Upper lobe of left lung (tissue), 6 donors: Measurements from ENCODE around the gene ASPHD2. TPM values are rescaled to one million over a fixed set of nuclear protein-coding genes. Genes with fewer than 3 reads are reported as not detected.

Source experiments
- ATAC-seq, 2 donors: fragments of 200-7000 bp; cut with Tn5 transposase; one replicate each; pipeline ENCODE4 v1.9.1; 2022; ENCODE audit warnings: mild to moderate bottlenecking in 2 of 2, moderate library complexity in 2 of 2; ENCODE audit not compliant: low FRiP score in 2 of 2
- DNase-seq, 2 donors: peaks; one replicate each; pipeline ENCODE4 v3.0.0-alpha.2; 2019 to 2020
- H3K27ac ChIP-seq, 4 donors: fragments of 200-600 bp; sonication (generic); one replicate each; pipeline ENCODE4 v1.5.1; 2016 to 2019
- H3K27me3 ChIP-seq, 4 donors: fragments of 200-600 bp; sonication (generic); one replicate each; pipeline ENCODE4 v1.5.1; 2017 to 2019
- H3K36me3 ChIP-seq, 4 donors: fragments of 200-600 bp; sonication (generic); one replicate each; pipeline ENCODE4 v1.5.1; 2016 to 2019
- H3K4me1 ChIP-seq, 4 donors: fragments of 200-600 bp; sonication (generic); one replicate each; pipeline ENCODE4 v1.5.1; 2018 to 2019
- H3K4me3 ChIP-seq, 4 donors: fragments of 200-600 bp; sonication (generic); one replicate each; pipeline ENCODE4 v1.5.1; 2017 to 2019; ENCODE audit warnings: mild to moderate bottlenecking in 2 of 4, moderate library complexity in 1 of 4
- H3K9me3 ChIP-seq, 4 donors: fragments of 200-600 bp; sonication (generic); one replicate each; pipeline ENCODE4 v1.5.1; 2018 to 2019
- EP300 ChIP-seq, 4 donors: sonication (generic); formaldehyde crosslinking; IDR thresholded peaks; one replicate each; pipeline ENCODE4 v1.5.1; 2017; ENCODE audit warnings: antibody characterized with exemption in 4 of 4, control low read depth in 2 of 4
- POLR2A ChIP-seq, 4 donors: fragments of 450-650 bp; IDR thresholded peaks; one replicate each; pipeline ENCODE4 v1.5.1; 2016 to 2017; ENCODE audit warnings: antibody characterized with exemption in 4 of 4, mild to moderate bottlenecking in 2 of 4
- POLR2AphosphoS5 ChIP-seq, 2 donors: sonication (generic); formaldehyde crosslinking; IDR thresholded peaks; one replicate each; pipeline ENCODE4 v1.5.1; 2017; ENCODE audit warnings: antibody characterized with exemption in 2 of 2
- WGBS, 2 donors: methylation state at CpG; one replicate each; pipeline ENCODE4 v1.1.5; 2017 to 2018; 5-methylcytosine and 5-hydroxymethylcytosine counted together
- total RNA-seq, 6 donors: library from RNA; depleted of rRNA in 4 of 6; stranded (reverse); fragments of >200 nt in 4 of 6; gene quantifications; one replicate each; pipeline versions ENCODE4 v1.1.0 to v1.2.1, GENCODE V29; 2016 to 2021
- TF ChIP-seq, protein P1 (sequence below), 6 experiments: fragments of 450-650 bp in 4 of 6; fragments of 200-600 bp in 2 of 6; sonication (generic) in 2 of 6; IDR thresholded peaks; one replicate each; pipeline ENCODE4 v1.5.1; 2016 to 2019; ENCODE audit warnings: antibody characterized with exemption in 6 of 6
- donor health status: DM: no; HTN: no; CAD: no; lungs with moderate emphysema.
- donor health status: DM: no; HTN: yes; CAD: no; lungs with severe emphysema.

Gene ASPHD2
- total RNA-seq, 6 donors from 2014 or later: 0.33 to 2.1 (median 1.1) TPM

DNA sequence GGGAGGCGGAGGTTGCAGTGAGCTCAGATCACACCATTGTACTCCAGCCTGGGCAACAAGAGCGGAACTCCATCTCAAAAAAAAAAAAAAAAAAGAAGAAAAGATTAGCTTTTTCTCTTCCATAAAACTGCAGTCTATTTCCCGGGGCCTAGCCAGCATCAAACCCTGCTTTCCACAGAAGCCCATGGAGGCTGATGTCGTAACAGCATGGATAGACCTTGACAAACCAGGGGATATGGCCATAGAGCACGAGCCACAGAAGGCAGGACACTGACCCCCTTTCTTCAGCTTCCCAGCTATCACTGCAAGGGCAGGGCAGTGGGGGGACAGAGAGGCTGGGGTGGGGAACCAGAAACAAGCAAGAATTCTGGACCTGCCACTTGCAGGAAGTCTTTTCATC lies 33.0 kb downstream of the ASPHD2 start:
- no peak overlapping the region for H3K4me3 ChIP-seq
- WGBS, 2 donors: 95 to 97% methylated on average over 5 of the region's 5 CpGs

GRCh38 chr22:26462641-26463040 lies 33.6 kb downstream of the ASPHD2 start:
- Histone ChIP-seq H3K4me1 (no peaks in the 10 kb centered on the region), H3K4me3 (no peak overlapping the region), H3K27ac (no peak overlapping the region), H3K9me3 (no peaks in the 10 kb centered on the region), H3K27me3 (no peaks in the 10 kb centered on the region), H3K36me3 (peaks cover 28 to 96% (median 72%) of the 10 kb centered on the region in 4 donors)
- WGBS, 2 donors: 82 to 92% methylated on average over 3 of the region's 3 CpGs
- TF ChIP-seq, protein P1, sequence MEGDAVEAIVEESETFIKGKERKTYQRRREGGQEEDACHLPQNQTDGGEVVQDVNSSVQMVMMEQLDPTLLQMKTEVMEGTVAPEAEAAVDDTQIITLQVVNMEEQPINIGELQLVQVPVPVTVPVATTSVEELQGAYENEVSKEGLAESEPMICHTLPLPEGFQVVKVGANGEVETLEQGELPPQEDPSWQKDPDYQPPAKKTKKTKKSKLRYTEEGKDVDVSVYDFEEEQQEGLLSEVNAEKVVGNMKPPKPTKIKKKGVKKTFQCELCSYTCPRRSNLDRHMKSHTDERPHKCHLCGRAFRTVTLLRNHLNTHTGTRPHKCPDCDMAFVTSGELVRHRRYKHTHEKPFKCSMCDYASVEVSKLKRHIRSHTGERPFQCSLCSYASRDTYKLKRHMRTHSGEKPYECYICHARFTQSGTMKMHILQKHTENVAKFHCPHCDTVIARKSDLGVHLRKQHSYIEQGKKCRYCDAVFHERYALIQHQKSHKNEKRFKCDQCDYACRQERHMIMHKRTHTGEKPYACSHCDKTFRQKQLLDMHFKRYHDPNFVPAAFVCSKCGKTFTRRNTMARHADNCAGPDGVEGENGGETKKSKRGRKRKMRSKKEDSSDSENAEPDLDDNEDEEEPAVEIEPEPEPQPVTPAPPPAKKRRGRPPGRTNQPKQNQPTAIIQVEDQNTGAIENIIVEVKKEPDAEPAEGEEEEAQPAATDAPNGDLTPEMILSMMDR (IDR thresholded peaks at IDR 0.05): no peak
- TF ChIP-seq EP300 (IDR thresholded peaks at IDR 0.05) (no peak), POLR2AphosphoS5 (IDR thresholded peaks at IDR 0.05) (no peak), POLR2A (IDR thresholded peaks at IDR 0.05) (no peak)
- no peak for ATAC-seq
- no peak for DNase-seq

More for the DNA sequence above, 33.0 kb downstream of the ASPHD2 start:
- no peaks in the 10 kb centered on the region for H3K4me1 ChIP-seq
- ATAC-seq: no peak
- no peaks in the 10 kb centered on the region for H3K9me3 ChIP-seq
- no peak for DNase-seq
- TF ChIP-seq, protein P1 (IDR thresholded peaks at IDR 0.05): no peak
- TF ChIP-seq EP300 (IDR thresholded peaks at IDR 0.05) (no peak), POLR2AphosphoS5 (IDR thresholded peaks at IDR 0.05) (no peak), POLR2A (IDR thresholded peaks at IDR 0.05) (no peak)
- no peak overlapping the region for H3K27ac ChIP-seq
- peaks cover 25 to 96% (median 74%) of the 10 kb centered on the region in 4 donors for H3K36me3 ChIP-seq
- no peaks in the 10 kb centered on the region for H3K27me3 ChIP-seq

DNA sequence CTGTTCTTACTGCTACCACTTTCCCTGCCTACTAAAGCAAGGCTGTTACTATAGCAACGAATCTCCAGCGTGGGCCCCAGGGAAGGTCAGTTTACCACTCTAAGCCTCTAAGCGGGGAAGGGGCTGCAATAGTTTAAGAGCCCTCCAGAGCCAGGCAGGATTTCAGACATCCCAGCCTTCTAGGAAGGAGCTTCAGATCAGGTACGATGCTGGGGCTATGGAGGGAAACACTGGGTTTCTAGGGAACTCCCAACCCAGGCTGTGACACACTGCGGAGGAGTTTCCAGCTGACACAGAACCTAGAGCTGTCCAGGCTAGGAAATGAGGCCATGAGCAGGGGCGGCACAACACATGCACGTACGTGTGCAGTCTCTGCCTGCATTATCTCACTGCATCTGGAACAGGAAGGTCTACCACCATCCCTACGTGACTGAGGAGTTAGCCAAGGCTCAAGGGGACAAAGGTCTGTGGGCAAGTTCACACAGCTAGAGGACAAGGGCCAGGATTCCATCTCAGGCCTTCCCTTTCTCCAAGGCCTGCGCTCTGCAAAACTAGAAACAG lies 34.1 kb downstream of the ASPHD2 start:
- Histone ChIP-seq H3K27ac (no peak overlapping the region), H3K9me3 (no peaks in the 10 kb centered on the region), H3K36me3 (peaks cover 33 to 96% (median 72%) of the 10 kb centered on the region in 4 donors), H3K4me3 (no peak overlapping the region), H3K4me1 (no peaks in the 10 kb centered on the region), H3K27me3 (no peaks in the 10 kb centered on the region)
- 69 to 86% methylated on average over 6 to 10 of the region's 10 CpGs for WGBS, 2 donors
- no peak for ATAC-seq
- no peak for DNase-seq
- no peak for TF ChIP-seq POLR2A (IDR thresholded peaks at IDR 0.05)
- TF ChIP-seq, protein P1 (IDR thresholded peaks at IDR 0.05): no peak
- TF ChIP-seq POLR2AphosphoS5 (IDR thresholded peaks at IDR 0.05): no peak
- TF ChIP-seq EP300 (IDR thresholded peaks at IDR 0.05): no peak

GRCh38 chr22:26463688-26464087 lies 34.6 kb downstream of the ASPHD2 start:
- Histone ChIP-seq H3K9me3 (no peaks in the 10 kb centered on the region), H3K4me1 (no peaks in the 10 kb centered on the region), H3K4me3 (no peak overlapping the region), H3K27me3 (no peaks in the 10 kb centered on the region), H3K27ac (no peak overlapping the region), H3K36me3 (peaks cover 38 to 96% (median 73%) of the 10 kb centered on the region in 4 donors)
- TF ChIP-seq POLR2A (IDR thresholded peaks at IDR 0.05) (no peak), EP300 (IDR thresholded peaks at IDR 0.05) (no peak), POLR2AphosphoS5 (IDR thresholded peaks at IDR 0.05) (no peak)
- TF ChIP-seq, protein P1 (IDR thresholded peaks at IDR 0.05): no peak
- ATAC-seq (no peak), DNase-seq (no peak)
- 77 to 84% methylated on average over 5 to 9 of the region's 9 CpGs for WGBS, 2 donors

DNA sequence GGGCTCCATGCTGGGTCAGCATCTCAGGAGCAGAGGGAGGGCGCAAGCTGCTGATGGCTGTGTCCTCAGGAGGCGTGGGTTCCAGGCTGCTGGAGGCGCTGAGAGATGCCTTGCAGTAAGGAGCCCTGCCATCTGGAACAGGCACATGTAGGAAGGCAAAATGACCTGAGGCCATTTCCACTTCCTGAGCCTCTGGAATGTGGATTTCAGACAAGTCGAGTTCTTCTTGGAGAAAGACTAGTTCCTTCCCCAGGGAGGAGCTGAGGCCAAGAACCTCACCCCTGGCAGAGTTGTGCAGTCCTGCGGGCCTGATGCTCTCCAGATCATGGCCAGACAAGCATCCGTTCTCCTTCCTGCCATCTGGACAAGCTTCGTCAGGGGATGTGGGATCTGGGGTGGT lies 35.3 kb downstream of the ASPHD2 start:
- Histone ChIP-seq H3K27ac (no peak overlapping the region), H3K4me3 (no peak overlapping the region), H3K36me3 (peaks cover 36 to 96% (median 74%) of the 10 kb centered on the region in 4 donors), H3K4me1 (no peaks in the 10 kb centered on the region), H3K9me3 (no peaks in the 10 kb centered on the region), H3K27me3 (no peaks in the 10 kb centered on the region)
- no peak for DNase-seq
- 83 to 93% methylated on average over 3 to 7 of the region's 7 CpGs for WGBS, 2 donors
- TF ChIP-seq POLR2AphosphoS5 (IDR thresholded peaks at IDR 0.05): no peak
- TF ChIP-seq POLR2A (IDR thresholded peaks at IDR 0.05): no peak
- TF ChIP-seq, protein P1 (IDR thresholded peaks at IDR 0.05): no peak
- TF ChIP-seq EP300 (IDR thresholded peaks at IDR 0.05): no peak
- peak in 1 of 2 donors; percentile 24 for ATAC-seq
